ENCODE data around the gene MAPK10. TPM values are rescaled to one million over a fixed set of nuclear protein-coding genes. Genes with fewer than 3 reads are reported as not detected.

The MAPK10 gene
- total and polyA plus RNA-seq, 4 donors: 0.82 to 3.6 (median 2.3) TPM

DNA sequence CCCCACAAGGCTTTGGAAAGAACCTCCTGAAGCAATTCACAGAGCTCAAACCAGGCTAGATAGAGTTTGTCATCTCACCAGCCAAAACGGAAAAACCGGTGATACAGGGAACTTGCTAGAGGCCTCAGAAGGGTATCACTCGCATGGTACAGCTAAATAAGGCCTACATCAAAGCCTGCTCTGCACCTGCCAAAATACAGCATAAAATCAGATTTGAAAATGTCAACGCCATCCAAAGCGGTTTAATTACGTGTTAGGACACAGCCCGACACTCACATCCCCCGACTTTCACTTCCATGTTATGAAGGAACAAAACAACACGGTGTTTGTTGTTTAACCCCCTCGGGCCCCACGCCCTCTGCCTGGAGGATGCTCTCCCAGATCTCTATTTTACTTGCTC is 65.0 kb downstream of the MAPK10 start (continued):
- no peak for TF ChIP-seq MAX (IDR thresholded peaks at IDR 0.05)

- Histone ChIP-seq H3K4me3 (ENCODE audit: low read depth in 1 of 3, low read length in 3 of 3) (no peak overlapping the region), H3K9me3 (ENCODE audit: control insufficient read depth in 4 of 4, low read length in 3 of 4) (no peaks in the 10 kb centered on the region), H3K27ac (ENCODE audit: low read depth in 1 of 2, low read length in 2 of 2) (no peak overlapping the region), H3K27me3 (ENCODE audit: control insufficient read depth in 4 of 4, insufficient read depth in 4 of 4, low read length in 3 of 4) (no peaks in the 10 kb centered on the region), H3K4me1 (ENCODE audit: control insufficient read depth in 4 of 4, insufficient read depth in 4 of 4, low read length in 3 of 4) (no peaks in the 10 kb centered on the region), H3K36me3 (ENCODE audit: control insufficient read depth in 4 of 4, insufficient read depth in 3 of 4, low read depth in 1 of 4, low read length in 3 of 4) (no peaks in the 10 kb centered on the region), H3K9ac (ENCODE audit: low read depth in 1 of 2, low read length in 2 of 2) (no peak overlapping the region)
- no peak for TF ChIP-seq EGR1 (IDR thresholded peaks at IDR 0.05; ENCODE audit: low read depth in 2 of 2)
- no peak for TF ChIP-seq SP1 (IDR thresholded peaks at IDR 0.05)
- TF ChIP-seq, protein P1, sequence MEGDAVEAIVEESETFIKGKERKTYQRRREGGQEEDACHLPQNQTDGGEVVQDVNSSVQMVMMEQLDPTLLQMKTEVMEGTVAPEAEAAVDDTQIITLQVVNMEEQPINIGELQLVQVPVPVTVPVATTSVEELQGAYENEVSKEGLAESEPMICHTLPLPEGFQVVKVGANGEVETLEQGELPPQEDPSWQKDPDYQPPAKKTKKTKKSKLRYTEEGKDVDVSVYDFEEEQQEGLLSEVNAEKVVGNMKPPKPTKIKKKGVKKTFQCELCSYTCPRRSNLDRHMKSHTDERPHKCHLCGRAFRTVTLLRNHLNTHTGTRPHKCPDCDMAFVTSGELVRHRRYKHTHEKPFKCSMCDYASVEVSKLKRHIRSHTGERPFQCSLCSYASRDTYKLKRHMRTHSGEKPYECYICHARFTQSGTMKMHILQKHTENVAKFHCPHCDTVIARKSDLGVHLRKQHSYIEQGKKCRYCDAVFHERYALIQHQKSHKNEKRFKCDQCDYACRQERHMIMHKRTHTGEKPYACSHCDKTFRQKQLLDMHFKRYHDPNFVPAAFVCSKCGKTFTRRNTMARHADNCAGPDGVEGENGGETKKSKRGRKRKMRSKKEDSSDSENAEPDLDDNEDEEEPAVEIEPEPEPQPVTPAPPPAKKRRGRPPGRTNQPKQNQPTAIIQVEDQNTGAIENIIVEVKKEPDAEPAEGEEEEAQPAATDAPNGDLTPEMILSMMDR (IDR thresholded peaks at IDR 0.05; ENCODE audit: low read depth, low read length, missing input control): no peak
- TF ChIP-seq FOXA1 (IDR thresholded peaks at IDR 0.05): no peak
- TF ChIP-seq, protein P2, sequence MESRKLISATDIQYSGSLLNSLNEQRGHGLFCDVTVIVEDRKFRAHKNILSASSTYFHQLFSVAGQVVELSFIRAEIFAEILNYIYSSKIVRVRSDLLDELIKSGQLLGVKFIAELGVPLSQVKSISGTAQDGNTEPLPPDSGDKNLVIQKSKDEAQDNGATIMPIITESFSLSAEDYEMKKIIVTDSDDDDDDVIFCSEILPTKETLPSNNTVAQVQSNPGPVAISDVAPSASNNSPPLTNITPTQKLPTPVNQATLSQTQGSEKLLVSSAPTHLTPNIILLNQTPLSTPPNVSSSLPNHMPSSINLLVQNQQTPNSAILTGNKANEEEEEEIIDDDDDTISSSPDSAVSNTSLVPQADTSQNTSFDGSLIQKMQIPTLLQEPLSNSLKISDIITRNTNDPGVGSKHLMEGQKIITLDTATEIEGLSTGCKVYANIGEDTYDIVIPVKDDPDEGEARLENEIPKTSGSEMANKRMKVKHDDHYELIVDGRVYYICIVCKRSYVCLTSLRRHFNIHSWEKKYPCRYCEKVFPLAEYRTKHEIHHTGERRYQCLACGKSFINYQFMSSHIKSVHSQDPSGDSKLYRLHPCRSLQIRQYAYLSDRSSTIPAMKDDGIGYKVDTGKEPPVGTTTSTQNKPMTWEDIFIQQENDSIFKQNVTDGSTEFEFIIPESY (IDR thresholded peaks at IDR 0.05): no peak
- TF ChIP-seq, protein P3, sequence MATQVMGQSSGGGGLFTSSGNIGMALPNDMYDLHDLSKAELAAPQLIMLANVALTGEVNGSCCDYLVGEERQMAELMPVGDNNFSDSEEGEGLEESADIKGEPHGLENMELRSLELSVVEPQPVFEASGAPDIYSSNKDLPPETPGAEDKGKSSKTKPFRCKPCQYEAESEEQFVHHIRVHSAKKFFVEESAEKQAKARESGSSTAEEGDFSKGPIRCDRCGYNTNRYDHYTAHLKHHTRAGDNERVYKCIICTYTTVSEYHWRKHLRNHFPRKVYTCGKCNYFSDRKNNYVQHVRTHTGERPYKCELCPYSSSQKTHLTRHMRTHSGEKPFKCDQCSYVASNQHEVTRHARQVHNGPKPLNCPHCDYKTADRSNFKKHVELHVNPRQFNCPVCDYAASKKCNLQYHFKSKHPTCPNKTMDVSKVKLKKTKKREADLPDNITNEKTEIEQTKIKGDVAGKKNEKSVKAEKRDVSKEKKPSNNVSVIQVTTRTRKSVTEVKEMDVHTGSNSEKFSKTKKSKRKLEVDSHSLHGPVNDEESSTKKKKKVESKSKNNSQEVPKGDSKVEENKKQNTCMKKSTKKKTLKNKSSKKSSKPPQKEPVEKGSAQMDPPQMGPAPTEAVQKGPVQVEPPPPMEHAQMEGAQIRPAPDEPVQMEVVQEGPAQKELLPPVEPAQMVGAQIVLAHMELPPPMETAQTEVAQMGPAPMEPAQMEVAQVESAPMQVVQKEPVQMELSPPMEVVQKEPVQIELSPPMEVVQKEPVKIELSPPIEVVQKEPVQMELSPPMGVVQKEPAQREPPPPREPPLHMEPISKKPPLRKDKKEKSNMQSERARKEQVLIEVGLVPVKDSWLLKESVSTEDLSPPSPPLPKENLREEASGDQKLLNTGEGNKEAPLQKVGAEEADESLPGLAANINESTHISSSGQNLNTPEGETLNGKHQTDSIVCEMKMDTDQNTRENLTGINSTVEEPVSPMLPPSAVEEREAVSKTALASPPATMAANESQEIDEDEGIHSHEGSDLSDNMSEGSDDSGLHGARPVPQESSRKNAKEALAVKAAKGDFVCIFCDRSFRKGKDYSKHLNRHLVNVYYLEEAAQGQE (IDR thresholded peaks at IDR 0.05): no peak
- DNase-seq (ENCODE audit: low spot score): no peak
- WGBS: 87% methylated on average over 2 of the region's 2 CpGs
Observed at GRCh38 chr4:86291180-86291579, 68.7 kb downstream of the MAPK10 start.

DNA sequence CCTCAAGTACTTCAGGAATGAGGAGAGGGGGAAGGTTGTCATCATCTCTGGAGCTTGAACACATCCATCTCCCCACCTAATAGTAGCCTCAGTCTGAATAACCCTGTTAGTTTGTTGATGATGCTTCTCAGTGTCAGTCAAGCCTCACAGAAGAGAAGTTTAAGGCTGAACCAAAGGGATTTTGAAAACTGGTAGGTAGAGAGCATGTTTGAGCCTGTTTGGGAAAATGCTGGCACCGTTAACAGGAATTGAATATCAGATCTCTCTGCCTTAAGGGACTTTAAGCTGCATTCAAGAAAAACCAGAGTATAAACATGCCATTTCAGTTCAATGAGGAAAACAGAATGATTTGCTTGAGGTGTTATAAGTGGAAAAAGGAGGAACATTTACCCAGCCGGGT is 73.1 kb downstream of the MAPK10 start:
- Histone ChIP-seq H3K27me3 (ENCODE audit: control insufficient read depth in 4 of 4, insufficient read depth in 4 of 4, low read length in 3 of 4) (no peaks in the 10 kb centered on the region), H3K9ac (ENCODE audit: low read depth in 1 of 2, low read length in 2 of 2) (no peak overlapping the region), H3K4me3 (ENCODE audit: low read depth in 1 of 3, low read length in 3 of 3) (no peak overlapping the region), H3K4me1 (ENCODE audit: control insufficient read depth in 4 of 4, insufficient read depth in 4 of 4, low read length in 3 of 4) (no peaks in the 10 kb centered on the region), H3K9me3 (ENCODE audit: control insufficient read depth in 4 of 4, low read length in 3 of 4) (no peaks in the 10 kb centered on the region), H3K27ac (ENCODE audit: low read depth in 1 of 2, low read length in 2 of 2) (no peak overlapping the region), H3K36me3 (ENCODE audit: control insufficient read depth in 4 of 4, insufficient read depth in 3 of 4, low read depth in 1 of 4, low read length in 3 of 4) (no peaks in the 10 kb centered on the region)
- 80% methylated on average over 2 of the region's 2 CpGs for WGBS
- no peak for DNase-seq (ENCODE audit: low spot score)
- TF ChIP-seq, protein P2 (IDR thresholded peaks at IDR 0.05): no peak
- TF ChIP-seq, protein P1 (IDR thresholded peaks at IDR 0.05; ENCODE audit: low read depth, low read length, missing input control): no peak
- TF ChIP-seq RXRA (IDR thresholded peaks at IDR 0.05): no peak
- TF ChIP-seq GABPA (IDR thresholded peaks at IDR 0.05 in 1 of 2, conservative IDR thresholded peaks at IDR 0.05 in 1 of 2): no peak
- TF ChIP-seq, protein P3 (IDR thresholded peaks at IDR 0.05): no peak
- TF ChIP-seq FOXA2 (IDR thresholded peaks at IDR 0.05): no peak
- no peak for TF ChIP-seq EGR1 (IDR thresholded peaks at IDR 0.05; ENCODE audit: low read depth in 2 of 2)
- no peak for TF ChIP-seq HNF4A (conservative IDR thresholded peaks at IDR 0.05)
- no peak for TF ChIP-seq FOXA1 (IDR thresholded peaks at IDR 0.05)
- no peak for TF ChIP-seq SP1 (IDR thresholded peaks at IDR 0.05)
- TF ChIP-seq TAF1 (conservative IDR thresholded peaks at IDR 0.05): no peak

Data from liver (tissue), 9 donors.